ENCODE data around the gene OR4D2.

GRCh38 chr17:58186591-58186990, 19.8 kb downstream of the OR4D2 start:
- TF ChIP-seq CTCF (IDR thresholded peaks at IDR 0.05; ENCODE audit: low read depth, low read length, missing input control) (no peak), GABPA (IDR thresholded peaks at IDR 0.05 in 1 of 2, conservative IDR thresholded peaks at IDR 0.05 in 1 of 2) (no peak), TAF1 (conservative IDR thresholded peaks at IDR 0.05) (no peak), MAX (IDR thresholded peaks at IDR 0.05) (no peak), ZBTB33 (IDR thresholded peaks at IDR 0.05) (no peak), JUND (IDR thresholded peaks at IDR 0.05) (no peak), REST (IDR thresholded peaks at IDR 0.05) (no peak), SP1 (IDR thresholded peaks at IDR 0.05) (no peak), RAD21 (IDR thresholded peaks at IDR 0.05) (no peak), YY1 (IDR thresholded peaks at IDR 0.05) (no peak)

All from liver (tissue), 3 donors.